Measurements from ENCODE around the gene GFOD1.

GFOD1 gene

GRCh38 chr6:13465734-13466133 is 21.7 kb downstream of the GFOD1 start:
- Histone ChIP-seq H3K4me1 (ENCODE audit: low read depth, poor library complexity, severe bottlenecking) (no peaks in the 10 kb centered on the region), H2AFZ (ENCODE audit: low read depth) (no peak overlapping the region), H3K4me3 (IDR thresholded peaks at IDR 0.05; ENCODE audit: insufficient read depth, low read depth, low read length) (no peak overlapping the region), H3K27me3 (ENCODE audit: insufficient read depth, low read depth) (no peaks in the 10 kb centered on the region), H3K27ac (no peak overlapping the region), H3K9ac (no peak overlapping the region), H4K20me1 (ENCODE audit: insufficient read depth) (no peaks in the 10 kb centered on the region), H3K36me3 (ENCODE audit: insufficient read depth) (no peaks in the 10 kb centered on the region), H3K4me2 (no peak overlapping the region), H3K79me2 (ENCODE audit: insufficient read depth, low read depth) (no peaks in the 10 kb centered on the region; the same call in 1 of the 2 replicates)
- TF ChIP-seq CTCF (conservative IDR thresholded peaks at IDR 0.05; ENCODE audit: low read depth, low read length), result no peak

- TF ChIP-seq CTCF (conservative IDR thresholded peaks at IDR 0.05; ENCODE audit: low read depth, low read length), result no peak
- H3K4me1 ChIP-seq (ENCODE audit: low read depth, poor library complexity, severe bottlenecking), result no peaks in the 10 kb centered on the region
These were observed 23.5 kb downstream of the GFOD1 start for GRCh38 chr6:13463941-13464340.

GRCh38 chr6:13463328-13463717 is 24.1 kb downstream of the GFOD1 start:
- Histone ChIP-seq H3K27me3 (ENCODE audit: insufficient read depth, low read depth) (no peaks in the 10 kb centered on the region), H3K9ac (no peak overlapping the region), H2AFZ (ENCODE audit: low read depth) (no peak overlapping the region), H3K79me2 (ENCODE audit: insufficient read depth, low read depth) (no peaks in the 10 kb centered on the region), H4K20me1 (ENCODE audit: insufficient read depth) (no peaks in the 10 kb centered on the region), H3K27ac (no peak overlapping the region), H3K4me2 (no peak overlapping the region), H3K4me3 (IDR thresholded peaks at IDR 0.05; ENCODE audit: insufficient read depth, low read depth, low read length) (no peak overlapping the region), H3K4me1 (ENCODE audit: low read depth, poor library complexity, severe bottlenecking) (no peaks in the 10 kb centered on the region), H3K36me3 (ENCODE audit: insufficient read depth) (no peaks in the 10 kb centered on the region)
- TF ChIP-seq CTCF (conservative IDR thresholded peaks at IDR 0.05; ENCODE audit: low read depth, low read length), result no peak

More at GRCh38 chr6:13463941-13464340, 23.5 kb downstream of the GFOD1 start:
- Histone ChIP-seq H4K20me1 (ENCODE audit: insufficient read depth) (no peaks in the 10 kb centered on the region), H3K4me3 (IDR thresholded peaks at IDR 0.05; ENCODE audit: insufficient read depth, low read depth, low read length) (no peak overlapping the region), H3K9ac (no peak overlapping the region), H3K27me3 (ENCODE audit: insufficient read depth, low read depth) (no peaks in the 10 kb centered on the region), H3K4me2 (no peak overlapping the region), H2AFZ (ENCODE audit: low read depth) (no peak overlapping the region), H3K36me3 (ENCODE audit: insufficient read depth) (no peaks in the 10 kb centered on the region), H3K27ac (no peak overlapping the region), H3K79me2 (ENCODE audit: insufficient read depth, low read depth) (no peaks in the 10 kb centered on the region)

GRCh38 chr6:13462458-13463327 is 24.7 kb downstream of the GFOD1 start:
- Histone ChIP-seq H4K20me1 (ENCODE audit: insufficient read depth) (no peaks in the 10 kb centered on the region), H3K4me1 (ENCODE audit: low read depth, poor library complexity, severe bottlenecking) (no peaks in the 10 kb centered on the region), H3K4me2 (no peak overlapping the region), H3K79me2 (ENCODE audit: insufficient read depth, low read depth) (no peaks in the 10 kb centered on the region), H3K9ac (no peak overlapping the region), H3K4me3 (IDR thresholded peaks at IDR 0.05; ENCODE audit: insufficient read depth, low read depth, low read length) (no peak overlapping the region), H2AFZ (ENCODE audit: low read depth) (no peak overlapping the region), H3K36me3 (ENCODE audit: insufficient read depth) (no peaks in the 10 kb centered on the region), H3K27me3 (ENCODE audit: insufficient read depth, low read depth) (no peaks in the 10 kb centered on the region), H3K27ac (no peak overlapping the region)
- no peak for TF ChIP-seq CTCF (conservative IDR thresholded peaks at IDR 0.05; ENCODE audit: low read depth, low read length)
